ENCODE data around the gene GPR85. TPM values are rescaled to one million over a fixed set of nuclear protein-coding genes. Genes with fewer than 3 reads are reported as not detected.
"Not testable (repeated sequence)": the region's sequence is repeated elsewhere in the genome, so short reads cannot be mapped to it uniquely, and the experiment has no call there.

The GPR85 gene
- total RNA-seq, 1 experiment from 2014 or later = not detected

GRCh38 chr7:113060100-113060499, 26.5 kb downstream of the GPR85 start:
- DNase-seq (no peak), ATAC-seq (no peak)
- intact Hi-C loops (cut with micrococcal nuclease) = no loop called here
- Histone ChIP-seq H4K20me1 (ENCODE audit: low read length) (no peaks in the 10 kb centered on the region), H3K27ac (ENCODE audit: low read length) (no peak overlapping the region), H3K27me3 (ENCODE audit: low read length) (peaks cover 5% of the 10 kb centered on the region), H3K4me1 (ENCODE audit: insufficient read depth, low read length) (no peaks in the 10 kb centered on the region), H3K4me3 (ENCODE audit: low read length) (no peak overlapping the region), H2AFZ (ENCODE audit: low read length) (no peak overlapping the region), H3F3A (ENCODE audit: low read length, unreplicated experiment) (no peaks in the 10 kb centered on the region), H3K4me2 (ENCODE audit: low read length) (no peak overlapping the region), H3K9me2 (replicated peaks; ENCODE audit: low read length) (no peaks in the 10 kb centered on the region), H3K9ac (ENCODE audit: low read length) (no peak overlapping the region), H3K79me2 (ENCODE audit: low read length) (no peaks in the 10 kb centered on the region), H3K9me3 (ENCODE audit: low read length) (no peaks in the 10 kb centered on the region), H3K36me3 (ENCODE audit: low read depth, low read length) (no peaks in the 10 kb centered on the region)
- no peak for TF ChIP-seq EZH2phosphoT487 (IDR thresholded peaks at IDR 0.05; ENCODE audit: borderline replicate concordance, low read length)
- no peak for TF ChIP-seq EZH2 (IDR thresholded peaks at IDR 0.05; ENCODE audit: low read length, unreplicated experiment)
- TF ChIP-seq CTCF (conservative IDR thresholded peaks at IDR 0.05; ENCODE audit: low read depth, low read length) = no peak
- CTCF ChIA-PET = no interaction called here
- BruUV-seq (replicated peaks) = no TSS peak
- POLR2A ChIA-PET (ENCODE audit: unreplicated experiment) = no interaction called here

GRCh38 chr7:113054938-113055337, 31.7 kb downstream of the GPR85 start:
- no TSS peak for BruUV-seq (replicated peaks)
- TF ChIP-seq CTCF (conservative IDR thresholded peaks at IDR 0.05; ENCODE audit: low read depth, low read length) (no peak), EZH2phosphoT487 (IDR thresholded peaks at IDR 0.05; ENCODE audit: borderline replicate concordance, low read length) (no peak), EZH2 (IDR thresholded peaks at IDR 0.05; ENCODE audit: low read length, unreplicated experiment) (no peak)
- ATAC-seq (no peak), DNase-seq (no peak)
- Histone ChIP-seq H3K36me3 (ENCODE audit: low read depth, low read length) (no peaks in the 10 kb centered on the region), H3K4me3 (ENCODE audit: low read length) (no peak overlapping the region), H2AFZ (ENCODE audit: low read length) (no peak overlapping the region), H3K4me1 (ENCODE audit: insufficient read depth, low read length) (no peaks in the 10 kb centered on the region), H3K27me3 (ENCODE audit: low read length) (peaks cover 5% of the 10 kb centered on the region), H3K4me2 (ENCODE audit: low read length) (no peak overlapping the region), H3K9ac (ENCODE audit: low read length) (no peak overlapping the region), H3K9me2 (replicated peaks; ENCODE audit: low read length) (no peaks in the 10 kb centered on the region), H3K79me2 (ENCODE audit: low read length) (no peaks in the 10 kb centered on the region), H3F3A (ENCODE audit: low read length, unreplicated experiment) (no peaks in the 10 kb centered on the region), H3K27ac (ENCODE audit: low read length) (no peak overlapping the region), H4K20me1 (ENCODE audit: low read length) (no peaks in the 10 kb centered on the region), H3K9me3 (ENCODE audit: low read length) (no peaks in the 10 kb centered on the region)
- ChIA-PET CTCF (no interaction called here), POLR2A (ENCODE audit: unreplicated experiment) (no interaction called here)
- intact Hi-C loops (cut with micrococcal nuclease) = no loop called here

GRCh38 chr7:113054272-113054671, 32.4 kb downstream of the GPR85 start:
- H3K4me1 ChIP-seq (ENCODE audit: insufficient read depth, low read length); H3K9me2 ChIP-seq (replicated peaks; ENCODE audit: low read length); H3K4me2 ChIP-seq (ENCODE audit: low read length); POLR2A ChIA-PET (ENCODE audit: unreplicated experiment); H4K20me1 ChIP-seq (ENCODE audit: low read length); DNase-seq; H3K36me3 ChIP-seq (ENCODE audit: low read depth, low read length); H3K27ac ChIP-seq (ENCODE audit: low read length); H3K9ac ChIP-seq (ENCODE audit: low read length); H2AFZ ChIP-seq (ENCODE audit: low read length); H3K4me3 ChIP-seq (ENCODE audit: low read length); CTCF ChIA-PET; H3F3A ChIP-seq (ENCODE audit: low read length, unreplicated experiment); H3K9me3 ChIP-seq (ENCODE audit: low read length); H3K79me2 ChIP-seq (ENCODE audit: low read length); BruUV-seq (replicated peaks); ATAC-seq; intact Hi-C loops (cut with micrococcal nuclease); H3K27me3 ChIP-seq (ENCODE audit: low read length): not testable (repeated sequence)

- H3K36me3 ChIP-seq (ENCODE audit: low read depth, low read length); BruUV-seq (replicated peaks); DNase-seq; H3F3A ChIP-seq (ENCODE audit: low read length, unreplicated experiment); H3K9me2 ChIP-seq (replicated peaks; ENCODE audit: low read length); H3K4me3 ChIP-seq (ENCODE audit: low read length); ATAC-seq; H3K27ac ChIP-seq (ENCODE audit: low read length); POLR2A ChIA-PET (ENCODE audit: unreplicated experiment); H3K4me2 ChIP-seq (ENCODE audit: low read length); CTCF ChIA-PET; intact Hi-C loops (cut with micrococcal nuclease); H3K4me1 ChIP-seq (ENCODE audit: insufficient read depth, low read length); H4K20me1 ChIP-seq (ENCODE audit: low read length); H3K79me2 ChIP-seq (ENCODE audit: low read length); H3K9ac ChIP-seq (ENCODE audit: low read length); H2AFZ ChIP-seq (ENCODE audit: low read length); H3K27me3 ChIP-seq (ENCODE audit: low read length); H3K9me3 ChIP-seq (ENCODE audit: low read length): not testable (repeated sequence)
These were observed 37.4 kb downstream of the GPR85 start for GRCh38 chr7:113049221-113049620.
